OCI-LY7 (cell line): Measurements from ENCODE around the gene PTPRM. TPM values are rescaled to one million over a fixed set of nuclear protein-coding genes. Genes with fewer than 3 reads are reported as not detected.

ENCODE experiments used
- BruUV-seq: library from RNA; stranded (reverse); fragments of 400-500 nt; replicated peaks from 2 replicates; lab custom pipeline; 2021; lab: Mats Ljungman, UMichigan
- CTCF ChIA-PET: fragments of 300-600 bp; sonication (Branson Sonifier 250); formaldehyde crosslinking; loops from one replicate; lab custom pipeline; 2022; ENCODE audit warnings: antibody characterized with exemption; ENCODE audit not compliant: unreplicated experiment; lab: Charles Lee
- POLR2A ChIA-PET: fragments of 300-600 bp; sonication (Branson Sonifier 250); formaldehyde crosslinking; loops from one replicate; lab custom pipeline; 2022; ENCODE audit warnings: antibody characterized with exemption; lab: Charles Lee
- DNase-seq: peaks from one replicate; pipeline ENCODE4 v3.0.0-alpha.2; 2015; ENCODE audit warnings: low spot score
- H2AFZ ChIP-seq: fragments of 200-600 bp; sonication (generic), shearing (Covaris generic); 2 replicates; pipeline ENCODE4 v1.6.1; 2014; ENCODE audit warnings: mild to moderate bottlenecking, antibody characterized with exemption, low read length, moderate library complexity
- H3K27ac ChIP-seq: fragments of 200-600 bp; sonication (generic); 2 replicates; pipeline ENCODE4 v1.5.1; 2014; ENCODE audit warnings: mixed run types, low read depth, mild to moderate bottlenecking, moderate library complexity, low read length, inconsistent platforms; ENCODE audit not compliant: poor library complexity, severe bottlenecking
- H3K36me3 ChIP-seq: fragments of 200-600 bp; sonication (generic); 2 replicates; pipeline ENCODE4 v1.6.1; 2014; ENCODE audit warnings: mild to moderate bottlenecking, antibody characterized with exemption, low read length, moderate library complexity, mixed read lengths; ENCODE audit not compliant: insufficient read depth
- H3K4me1 ChIP-seq: fragments of 200-600 bp; sonication (generic); 2 replicates; pipeline ENCODE4 v1.5.1; 2014; ENCODE audit warnings: mild to moderate bottlenecking, low read length; ENCODE audit not compliant: insufficient read depth, poor library complexity, severe bottlenecking
- H3K4me2 ChIP-seq: fragments of 200-600 bp; sonication (generic); 2 replicates; pipeline ENCODE4 v1.6.1; 2014; ENCODE audit warnings: mild to moderate bottlenecking, low read length
- H3K4me3 ChIP-seq: fragments of 200-600 bp; sonication (generic); 2 replicates; pipeline ENCODE4 v1.5.1; 2014; ENCODE audit warnings: mild to moderate bottlenecking, low read depth, low read length; ENCODE audit not compliant: poor library complexity, severe bottlenecking
- H3K79me2 ChIP-seq: fragments of 200-600 bp; sonication (generic); 2 replicates; pipeline ENCODE4 v1.6.1; 2016; ENCODE audit warnings: low read depth, mild to moderate bottlenecking, low read length, moderate library complexity, mixed read lengths; ENCODE audit not compliant: insufficient read depth
- H3K9me2 ChIP-seq: fragments of 200-600 bp; sonication (generic); 2 replicates; pipeline ENCODE4 v1.6.1; 2016; ENCODE audit warnings: mild to moderate bottlenecking, low read length, mixed read lengths; ENCODE audit not compliant: insufficient read depth
- H3K9me3 ChIP-seq: fragments of 200-600 bp; sonication (generic); 2 replicates; pipeline ENCODE4 v1.6.1; 2014; ENCODE audit warnings: mild to moderate bottlenecking, mixed run types, low read length, mixed read lengths
- H4K20me1 ChIP-seq: fragments of 200-600 bp; sonication (generic); 2 replicates; pipeline ENCODE4 v1.6.1; 2014; ENCODE audit warnings: mild to moderate bottlenecking, antibody characterized with exemption, low read length, moderate library complexity, mixed read lengths; ENCODE audit not compliant: insufficient read depth
- CTCF ChIP-seq: fragments of 200-600 bp; sonication (generic); conservative IDR thresholded peaks from 2 replicates; pipeline ENCODE4 v1.5.1; 2014; ENCODE audit warnings: mild to moderate bottlenecking, antibody characterized with exemption, low read length, moderate library complexity, mixed read lengths
- EZH2phosphoT487 ChIP-seq: fragments of 200-600 bp; sonication (generic); IDR thresholded peaks from 2 replicates; pipeline ENCODE4 v1.6.1; 2018; ENCODE audit warnings: low read depth, borderline replicate concordance, mild to moderate bottlenecking, mixed run types, antibody characterized with exemption, low read length, moderate library complexity, mixed read lengths
- intact Hi-C: fragments of 100-400 bp; cut with micrococcal nuclease; formaldehyde crosslinking; loops from one replicate; pipeline ENCODE4 v1.10.0; 2022; ENCODE audit not compliant: unreplicated experiment
- total RNA-seq, 2 experiments: library from RNA; depleted of rRNA in 1 of 2; stranded (reverse); fragments of >200 nt in 1 of 2; shearing (Covaris generic) in 1 of 2; gene quantifications; 2 replicates each; pipeline ENCODE4 v1.2.3, GENCODE V29; 2014 to 2022

PTPRM gene
- total RNA-seq, 2 experiments from 2014 or later, result not detected

GRCh38 chr18:7870266-7870665, 303.1 kb downstream of the PTPRM start:
- no TSS peak for BruUV-seq
- CTCF ChIA-PET, result no interaction called here

GRCh38 chr18:7870855-7871254, 303.7 kb downstream of the PTPRM start:
- Histone ChIP-seq H2AFZ (no peak overlapping the region), H3K9me3 (no peaks in the 10 kb centered on the region), H3K4me2 (no peak overlapping the region), H3K4me1 (no peaks in the 10 kb centered on the region), H3K79me2 (no peaks in the 10 kb centered on the region), H4K20me1 (no peaks in the 10 kb centered on the region), H3K36me3 (no peaks in the 10 kb centered on the region), H3K4me3 (no peak overlapping the region), H3K9me2 (no peaks in the 10 kb centered on the region), H3K27ac (no peak overlapping the region)
- no TSS peak for BruUV-seq
- no peak for TF ChIP-seq CTCF
- no peak for TF ChIP-seq EZH2phosphoT487
- ChIA-PET CTCF (no interaction called here), POLR2A (no interaction called here)
- intact Hi-C loops, result no loop called here
- DNase-seq, result no peak

More at GRCh38 chr18:7870266-7870665, 303.1 kb downstream of the PTPRM start:
- Histone ChIP-seq H3K79me2 (no peaks in the 10 kb centered on the region), H3K36me3 (no peaks in the 10 kb centered on the region), H3K9me2 (no peaks in the 10 kb centered on the region), H2AFZ (no peak overlapping the region), H3K4me1 (no peaks in the 10 kb centered on the region), H3K9me3 (no peaks in the 10 kb centered on the region), H3K27ac (no peak overlapping the region), H3K4me3 (no peak overlapping the region), H3K4me2 (no peak overlapping the region), H4K20me1 (no peaks in the 10 kb centered on the region)
- intact Hi-C loops, result no loop called here
- POLR2A ChIA-PET, result interaction anchor here (1.2 kb wide), 1 partner anchor 21 kb away, joined by 3 read pairs; no protein-coding TSS in a partner anchor
- TF ChIP-seq EZH2phosphoT487 (no peak), CTCF (no peak)
- no peak for DNase-seq

GRCh38 chr18:7871560-7872456, 304.7 kb downstream of the PTPRM start:
- ChIA-PET CTCF (no interaction called here), POLR2A (no interaction called here)
- no peak for TF ChIP-seq CTCF
- TF ChIP-seq EZH2phosphoT487, result no peak
- Histone ChIP-seq H3K79me2 (no peaks in the 10 kb centered on the region), H4K20me1 (no peaks in the 10 kb centered on the region), H3K36me3 (no peaks in the 10 kb centered on the region), H3K4me2 (no peak overlapping the region), H3K4me3 (no peak overlapping the region), H3K27ac (no peak overlapping the region), H3K9me3 (no peaks in the 10 kb centered on the region), H3K4me1 (no peaks in the 10 kb centered on the region), H3K9me2 (no peaks in the 10 kb centered on the region), H2AFZ (no peak overlapping the region)
- BruUV-seq, result no TSS peak
- intact Hi-C loops, result no loop called here
- DNase-seq, result no peak
